ENCODE data around the gene TMOD3.

- TF ChIP-seq CTCF (IDR thresholded peaks at IDR 0.05; ENCODE audit: low read depth, low read length) (no peak), EZH2phosphoT487 (IDR thresholded peaks at IDR 0.05; ENCODE audit: low read depth) (no peak)
These were observed 35.7 kb upstream of the TMOD3 start for GRCh38 chr15:51793521-51794305.
